CD4-positive, alpha-beta T cell (primary cell): ENCODE measurements around the gene AKAP12. TPM values are rescaled to one million over a fixed set of nuclear protein-coding genes. Genes with fewer than 3 reads are reported as not detected.
A peak's percentile ranks its signal among the peaks of the same experiment; 100 is the strongest.

Experiments used
- ATAC-seq: fragments of 200-7000 bp; cut with Tn5 transposase; one replicate; pipeline ENCODE4 v1.10.0; 2022; ENCODE audit warnings: mild to moderate bottlenecking; ENCODE audit not compliant: poor library complexity
- CTCF ChIA-PET: fragments of 350-600 bp; sonication (Branson Sonifier 250); formaldehyde crosslinking; loops from one replicate; lab custom pipeline; 2021; ENCODE audit warnings: antibody characterized with exemption, inconsistent platforms; lab: Charles Lee
- POLR2A ChIA-PET: fragments of 350-600 bp; sonication (Branson Sonifier 250); formaldehyde crosslinking; loops from one replicate; lab custom pipeline; 2021; ENCODE audit warnings: antibody characterized with exemption, inconsistent platforms; lab: Charles Lee
- DNase-seq, 14 experiments: peaks; one replicate each; pipeline ENCODE4 v3.0.0-alpha.2; 2013 to 2020; ENCODE audit warnings: mixed read lengths in 2 of 14
- H3K27ac ChIP-seq, 2 donors: one replicate each; pipeline versions ENCODE4 v1.5.1 to v1.7.0; 2013; ENCODE audit warnings: low read length in 2 of 2, low read depth in 1 of 2, mild to moderate bottlenecking in 1 of 2
- H3K27me3 ChIP-seq, 2 experiments: 1 replicate in 1 of 2; 2 replicates in 1 of 2; pipeline versions ENCODE4 v1.6.1 to v1.7.0; 2013; ENCODE audit warnings: low read length in 2 of 2, control low read depth in 1 of 2, mild to moderate bottlenecking in 1 of 2, moderate library complexity in 1 of 2; ENCODE audit not compliant: insufficient read depth in 2 of 2, control insufficient read depth in 1 of 2
- H3K36me3 ChIP-seq: one replicate; pipeline ENCODE4 v1.6.1; 2013; ENCODE audit warnings: low read length, control low read depth; ENCODE audit not compliant: insufficient read depth
- H3K4me1 ChIP-seq: one replicate; pipeline ENCODE4 v1.6.1; 2013; ENCODE audit warnings: low read length, control low read depth; ENCODE audit not compliant: insufficient read depth
- H3K4me3 ChIP-seq: one replicate; pipeline ENCODE4 v1.5.1; 2013; ENCODE audit warnings: mild to moderate bottlenecking, low read length, moderate library complexity
- H3K9me3 ChIP-seq, 2 experiments: 1 replicate in 1 of 2; 2 replicates in 1 of 2; pipeline versions ENCODE4 v1.6.1 to v1.7.0; 2013; ENCODE audit warnings: low read length in 2 of 2, mild to moderate bottlenecking in 2 of 2, control low read depth in 1 of 2, moderate library complexity in 1 of 2; ENCODE audit not compliant: control insufficient read depth in 1 of 2, insufficient read depth in 1 of 2
- H3K27ac Mint-ChIP-seq: one replicate; pipeline ENCODE4 v1.8.0; 2020; ENCODE audit warnings: mixed read lengths
- H3K27me3 Mint-ChIP-seq: one replicate; pipeline ENCODE4 v1.8.0; 2021; ENCODE audit warnings: mixed read lengths
- H3K36me3 Mint-ChIP-seq: one replicate; pipeline ENCODE4 v1.8.0; 2021; ENCODE audit warnings: low read depth, mixed read lengths
- H3K4me1 Mint-ChIP-seq: one replicate; pipeline ENCODE4 v1.8.0; 2021; ENCODE audit warnings: low read depth, mixed read lengths
- H3K4me3 Mint-ChIP-seq: one replicate; pipeline ENCODE4 v1.8.0; 2020; ENCODE audit warnings: mild to moderate bottlenecking, mixed read lengths
- H3K9me3 Mint-ChIP-seq: one replicate; pipeline ENCODE4 v1.8.0; 2020; ENCODE audit warnings: mixed read lengths
- intact Hi-C, 2 experiments: fragments of 100-400 bp; cut with DNase I in 1 of 2; cut with micrococcal nuclease in 1 of 2; formaldehyde crosslinking; loops; one replicate each; pipeline versions ENCODE4 v1.15.1 to v1.9.0; 2023 to 2025; cut with DNase I, micrococcal nuclease
- total RNA-seq, 174 experiments: library from RNA in 2 of 174; stranded (reverse) in 2 of 174; gene quantifications; one replicate each; pipeline ENCODE4 v1.2.3 and lab custom pipeline; 2021 to 2026
- TF ChIP-seq, protein P1 (sequence below): fragments of 200-600 bp; IDR thresholded peaks from one replicate; pipeline ENCODE4 v1.8.0; 2022; ENCODE audit warnings: antibody characterized with exemption, mild to moderate bottlenecking

The AKAP12 gene
- total RNA-seq, 2 experiments from 2014 or later: 0.03 to 0.05 TPM

DNA sequence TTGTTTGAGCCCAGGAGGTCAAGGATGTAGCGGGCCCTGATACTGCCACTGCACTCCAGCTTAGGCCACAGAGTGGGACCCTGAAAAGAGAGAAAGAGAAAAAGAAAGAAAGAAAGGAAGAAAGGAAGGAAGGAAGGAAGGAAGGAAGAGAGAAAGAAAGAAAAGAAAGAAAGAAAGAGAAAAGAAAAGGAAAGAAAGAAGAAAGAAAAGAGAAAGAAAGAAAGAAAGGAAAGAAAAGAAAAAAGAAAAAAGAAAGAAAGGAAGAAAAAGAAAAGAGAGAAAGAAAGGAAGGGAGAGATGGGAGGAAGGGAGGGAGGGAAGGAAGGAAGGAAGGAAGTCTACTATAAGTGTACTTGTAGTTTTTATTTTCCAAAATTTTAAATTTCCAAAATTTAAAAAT is 42.2 kb upstream of the AKAP12 start:
- intact Hi-C loops: no loop called here
- Mint-ChIP-seq H3K4me1 (no peaks in the 10 kb centered on the region), H3K9me3 (no peaks in the 10 kb centered on the region), H3K27ac (no peak overlapping the region), H3K36me3 (no peaks in the 10 kb centered on the region), H3K4me3 (no peak overlapping the region), H3K27me3 (peaks cover under 1% of the 10 kb centered on the region)
- no peaks in the 10 kb centered on the region for H3K4me1 ChIP-seq
- no peak overlapping the region for H3K4me3 ChIP-seq
- no peak for ATAC-seq
- no peaks in the 10 kb centered on the region for H3K9me3 ChIP-seq
- H3K27me3 ChIP-seq: no peaks in the 10 kb centered on the region
- no peak for DNase-seq
- no peaks in the 10 kb centered on the region for H3K36me3 ChIP-seq
- POLR2A ChIA-PET: no interaction called here
- TF ChIP-seq, protein P1, sequence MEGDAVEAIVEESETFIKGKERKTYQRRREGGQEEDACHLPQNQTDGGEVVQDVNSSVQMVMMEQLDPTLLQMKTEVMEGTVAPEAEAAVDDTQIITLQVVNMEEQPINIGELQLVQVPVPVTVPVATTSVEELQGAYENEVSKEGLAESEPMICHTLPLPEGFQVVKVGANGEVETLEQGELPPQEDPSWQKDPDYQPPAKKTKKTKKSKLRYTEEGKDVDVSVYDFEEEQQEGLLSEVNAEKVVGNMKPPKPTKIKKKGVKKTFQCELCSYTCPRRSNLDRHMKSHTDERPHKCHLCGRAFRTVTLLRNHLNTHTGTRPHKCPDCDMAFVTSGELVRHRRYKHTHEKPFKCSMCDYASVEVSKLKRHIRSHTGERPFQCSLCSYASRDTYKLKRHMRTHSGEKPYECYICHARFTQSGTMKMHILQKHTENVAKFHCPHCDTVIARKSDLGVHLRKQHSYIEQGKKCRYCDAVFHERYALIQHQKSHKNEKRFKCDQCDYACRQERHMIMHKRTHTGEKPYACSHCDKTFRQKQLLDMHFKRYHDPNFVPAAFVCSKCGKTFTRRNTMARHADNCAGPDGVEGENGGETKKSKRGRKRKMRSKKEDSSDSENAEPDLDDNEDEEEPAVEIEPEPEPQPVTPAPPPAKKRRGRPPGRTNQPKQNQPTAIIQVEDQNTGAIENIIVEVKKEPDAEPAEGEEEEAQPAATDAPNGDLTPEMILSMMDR: peak; percentile 12
- H3K27ac ChIP-seq: no peak overlapping the region
- CTCF ChIA-PET: no interaction called here

DNA sequence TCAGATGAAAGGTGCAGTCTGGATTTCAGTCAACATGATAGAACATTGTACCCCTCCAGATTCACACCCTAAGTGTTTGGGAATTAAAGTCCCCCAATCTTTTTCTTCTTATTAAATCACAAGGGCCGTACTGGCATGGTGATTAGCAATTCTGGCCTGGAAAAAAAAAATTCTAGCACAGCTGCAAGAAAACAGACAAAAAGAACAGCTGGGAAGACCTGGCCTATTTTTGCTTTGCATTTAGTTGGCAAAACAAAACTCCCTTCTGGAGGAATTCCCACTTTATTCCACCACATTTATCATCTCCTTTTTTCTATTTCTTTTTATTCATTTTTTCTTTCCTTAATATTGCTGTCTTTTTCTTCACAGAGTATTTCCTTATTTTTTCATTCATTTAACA is 39.8 kb upstream of the AKAP12 start:
- ATAC-seq: no peak
- H3K27ac Mint-ChIP-seq: no peak overlapping the region
- POLR2A ChIA-PET: no interaction called here

DNA sequence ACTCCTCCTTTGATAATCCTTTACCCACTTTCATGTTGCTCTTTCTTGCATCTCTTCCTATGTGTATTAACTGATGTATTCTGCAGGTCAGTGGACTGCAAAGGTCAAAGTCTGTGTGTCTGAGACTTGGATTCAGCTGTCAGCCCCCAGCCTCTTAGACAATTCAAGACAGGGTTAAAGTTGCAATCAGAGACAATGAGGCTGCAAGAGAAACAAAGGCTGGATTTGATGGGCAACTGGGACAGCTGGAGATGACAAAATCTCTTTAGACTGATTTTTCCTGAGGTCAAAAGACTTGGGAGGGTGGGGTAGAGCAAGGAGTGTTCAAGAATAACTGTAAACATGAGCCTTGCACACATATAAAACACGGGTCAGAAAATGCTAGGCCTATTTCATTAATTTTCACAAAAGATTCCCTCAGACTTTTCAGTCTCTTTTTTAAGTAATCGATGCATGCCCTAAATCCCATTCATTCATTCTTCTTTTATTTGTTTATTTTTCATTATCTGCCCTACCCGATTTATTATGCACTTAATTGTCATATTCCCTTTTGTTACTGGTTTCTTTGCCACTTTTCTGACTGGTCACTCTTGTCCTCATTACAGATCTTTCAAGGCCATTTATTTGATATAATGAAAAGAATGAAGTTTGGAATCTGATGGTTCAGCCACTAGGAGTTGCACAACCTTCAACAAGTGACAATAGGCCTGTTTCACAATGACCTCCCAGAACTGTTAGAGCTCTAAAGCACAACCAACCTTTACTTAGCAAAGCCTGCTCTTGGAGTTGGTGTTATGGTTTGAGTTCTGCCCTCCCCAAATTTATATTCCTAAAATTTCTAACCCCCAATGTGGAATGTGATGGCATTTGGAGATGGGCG is 33.8 kb upstream of the AKAP12 start:
- peaks cover 4 to 5% of the 10 kb centered on the region in 2 experiments for H3K9me3 ChIP-seq
- ChIA-PET CTCF (no interaction called here), POLR2A (no interaction called here)

More for the DNA sequence above, 39.8 kb upstream of the AKAP12 start:
- Mint-ChIP-seq H3K4me1 (no peaks in the 10 kb centered on the region), H3K27me3 (peaks cover 7% of the 10 kb centered on the region), H3K9me3 (no peaks in the 10 kb centered on the region), H3K4me3 (no peak overlapping the region), H3K36me3 (no peaks in the 10 kb centered on the region)
- Histone ChIP-seq H3K9me3 (no peaks in the 10 kb centered on the region), H3K27me3 (no peaks in the 10 kb centered on the region), H3K4me3 (no peak overlapping the region), H3K27ac (no peak overlapping the region), H3K36me3 (no peaks in the 10 kb centered on the region), H3K4me1 (no peaks in the 10 kb centered on the region)
- TF ChIP-seq, protein P1: no peak
- no peak for DNase-seq
- CTCF ChIA-PET: no interaction called here
- intact Hi-C loops: no loop called here

More for the DNA sequence above, 33.8 kb upstream of the AKAP12 start:
- H3K4me1 Mint-ChIP-seq: no peaks in the 10 kb centered on the region
- TF ChIP-seq, protein P1: no peak
- DNase-seq: no peak
- no peak overlapping the region for H3K4me3 Mint-ChIP-seq
- intact Hi-C loops: no loop called here
- H3K27ac ChIP-seq: no peak overlapping the region
- H3K9me3 Mint-ChIP-seq: no peaks in the 10 kb centered on the region
- ATAC-seq: no peak
- no peak overlapping the region for H3K27ac Mint-ChIP-seq
- peaks cover 38% of the 10 kb centered on the region for H3K27me3 Mint-ChIP-seq
- no peaks in the 10 kb centered on the region for H3K36me3 Mint-ChIP-seq
- H3K36me3 ChIP-seq: no peaks in the 10 kb centered on the region
- H3K4me3 ChIP-seq: no peak overlapping the region
- no peaks in the 10 kb centered on the region for H3K4me1 ChIP-seq
- no peaks in the 10 kb centered on the region for H3K27me3 ChIP-seq
